KMS-11 (cell line): ENCODE measurements around the gene SDK1.

Experiments used
- H2AFZ ChIP-seq: fragments of 200-600 bp; sonication (generic); 2 replicates; pipeline ENCODE4 v1.6.1; 2016; ENCODE audit warnings: antibody characterized with exemption, mixed run types, low read depth
- H3K27ac ChIP-seq: fragments of 200-600 bp; sonication (generic); 2 replicates; pipeline ENCODE4 v1.6.1; 2016; ENCODE audit warnings: mild to moderate bottlenecking, mixed run types
- H3K27me3 ChIP-seq: fragments of 200-600 bp; sonication (generic); 2 replicates; pipeline ENCODE4 v1.6.1; 2017; ENCODE audit warnings: mild to moderate bottlenecking, low read depth, mixed run types, moderate library complexity; ENCODE audit not compliant: insufficient read depth
- H3K36me3 ChIP-seq: fragments of 200-600 bp; sonication (generic); 2 replicates; pipeline ENCODE4 v1.6.1; 2017; ENCODE audit warnings: mild to moderate bottlenecking, mixed run types; ENCODE audit not compliant: insufficient read depth
- H3K4me1 ChIP-seq: fragments of 200-600 bp; sonication (generic); 2 replicates; pipeline ENCODE4 v1.6.1; 2016; ENCODE audit warnings: mild to moderate bottlenecking, low read depth, mixed run types; ENCODE audit not compliant: poor library complexity, severe bottlenecking
- H3K4me2 ChIP-seq: fragments of 200-600 bp; sonication (generic); 2 replicates; pipeline ENCODE4 v1.7.0; 2016; ENCODE audit warnings: mild to moderate bottlenecking, mixed run types
- H3K4me3 ChIP-seq: fragments of 200-600 bp; sonication (generic); IDR thresholded peaks from 2 replicates; pipeline ENCODE4 v1.6.1; 2017; ENCODE audit warnings: low read depth, low read length, mixed read lengths; ENCODE audit not compliant: insufficient read depth
- H3K79me2 ChIP-seq: fragments of 200-600 bp; sonication (generic); 2 replicates; pipeline ENCODE4 v1.6.1; 2016; ENCODE audit warnings: low read depth, mixed run types; ENCODE audit not compliant: insufficient read depth
- H3K9ac ChIP-seq: fragments of 200-600 bp; sonication (generic); 2 replicates; pipeline ENCODE4 v1.6.1; 2016; ENCODE audit warnings: mild to moderate bottlenecking, mixed run types
- H4K20me1 ChIP-seq: fragments of 200-600 bp; sonication (generic); 2 replicates; pipeline ENCODE4 v1.6.1; 2016; ENCODE audit warnings: mild to moderate bottlenecking, mixed run types; ENCODE audit not compliant: insufficient read depth
- TF ChIP-seq, protein P1 (sequence below): fragments of 200-600 bp; sonication (generic); conservative IDR thresholded peaks from 2 replicates; pipeline ENCODE4 v1.6.1; 2017; ENCODE audit warnings: low read depth, mild to moderate bottlenecking, antibody characterized with exemption, low read length, moderate library complexity, mixed read lengths

The SDK1 gene

DNA sequence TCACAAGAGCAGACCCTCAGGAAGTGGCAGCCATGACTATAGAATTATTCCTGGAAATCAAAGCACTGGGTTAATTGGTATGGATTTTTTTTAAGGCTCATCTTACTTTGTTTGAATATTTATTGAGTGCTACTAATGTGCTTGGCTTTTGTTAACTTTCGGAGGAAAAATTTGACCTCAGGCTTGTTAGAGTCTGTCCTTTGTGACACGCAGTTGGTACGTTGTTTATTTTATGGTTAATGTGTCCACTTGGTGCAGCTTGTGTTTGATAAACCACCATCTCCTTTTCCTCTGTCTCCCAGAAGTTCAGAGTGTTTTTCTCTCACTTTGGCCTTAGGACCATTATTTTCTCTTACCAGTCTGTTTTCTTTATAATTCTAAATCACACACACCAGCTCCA is 268.6 kb downstream of the SDK1 start:
- TF ChIP-seq, protein P1, sequence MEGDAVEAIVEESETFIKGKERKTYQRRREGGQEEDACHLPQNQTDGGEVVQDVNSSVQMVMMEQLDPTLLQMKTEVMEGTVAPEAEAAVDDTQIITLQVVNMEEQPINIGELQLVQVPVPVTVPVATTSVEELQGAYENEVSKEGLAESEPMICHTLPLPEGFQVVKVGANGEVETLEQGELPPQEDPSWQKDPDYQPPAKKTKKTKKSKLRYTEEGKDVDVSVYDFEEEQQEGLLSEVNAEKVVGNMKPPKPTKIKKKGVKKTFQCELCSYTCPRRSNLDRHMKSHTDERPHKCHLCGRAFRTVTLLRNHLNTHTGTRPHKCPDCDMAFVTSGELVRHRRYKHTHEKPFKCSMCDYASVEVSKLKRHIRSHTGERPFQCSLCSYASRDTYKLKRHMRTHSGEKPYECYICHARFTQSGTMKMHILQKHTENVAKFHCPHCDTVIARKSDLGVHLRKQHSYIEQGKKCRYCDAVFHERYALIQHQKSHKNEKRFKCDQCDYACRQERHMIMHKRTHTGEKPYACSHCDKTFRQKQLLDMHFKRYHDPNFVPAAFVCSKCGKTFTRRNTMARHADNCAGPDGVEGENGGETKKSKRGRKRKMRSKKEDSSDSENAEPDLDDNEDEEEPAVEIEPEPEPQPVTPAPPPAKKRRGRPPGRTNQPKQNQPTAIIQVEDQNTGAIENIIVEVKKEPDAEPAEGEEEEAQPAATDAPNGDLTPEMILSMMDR = no peak
- Histone ChIP-seq H3K27ac (no peak overlapping the region), H3K9ac (no peak overlapping the region), H2AFZ (no peak overlapping the region), H3K79me2 (no peaks in the 10 kb centered on the region), H3K4me1 (no peaks in the 10 kb centered on the region), H3K36me3 (no peaks in the 10 kb centered on the region), H3K27me3 (no peaks in the 10 kb centered on the region), H3K4me2 (no peak overlapping the region), H3K4me3 (no peak overlapping the region), H4K20me1 (no peaks in the 10 kb centered on the region)

GRCh38 chr7:3573151-3573550 is 272.1 kb downstream of the SDK1 start:
- no peak overlapping the region for H3K9ac ChIP-seq
- H3K4me2 ChIP-seq = no peak overlapping the region
- H3K4me3 ChIP-seq = no peak overlapping the region
- H4K20me1 ChIP-seq = no peaks in the 10 kb centered on the region
- H3K27ac ChIP-seq = no peak overlapping the region
- H2AFZ ChIP-seq = no peak overlapping the region
- H3K27me3 ChIP-seq = no peaks in the 10 kb centered on the region
- no peaks in the 10 kb centered on the region for H3K4me1 ChIP-seq
- TF ChIP-seq, protein P1 = no peak
- no peaks in the 10 kb centered on the region for H3K79me2 ChIP-seq
- H3K36me3 ChIP-seq = no peaks in the 10 kb centered on the region

DNA sequence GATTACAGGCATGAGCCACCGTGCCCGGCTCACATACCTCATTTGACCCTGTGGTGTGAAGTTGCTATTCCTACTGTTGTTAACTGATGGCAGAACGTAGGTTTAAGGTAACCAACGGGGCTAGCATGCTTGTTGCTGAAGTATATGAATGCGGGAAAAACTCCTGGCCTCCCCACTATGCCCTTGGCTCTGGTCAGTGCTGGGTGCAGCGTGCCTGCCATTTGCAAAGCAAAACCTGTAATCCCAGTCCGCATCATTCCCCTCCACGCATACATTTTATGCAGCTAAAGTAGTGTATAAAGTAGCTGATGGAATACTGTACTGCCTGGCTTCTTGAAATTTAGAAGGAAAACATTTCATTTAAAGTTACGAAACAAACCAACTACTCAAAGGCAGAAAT is 273.3 kb downstream of the SDK1 start:
- Histone ChIP-seq H3K27me3 (no peaks in the 10 kb centered on the region), H2AFZ (no peak overlapping the region), H4K20me1 (no peaks in the 10 kb centered on the region), H3K4me1 (no peaks in the 10 kb centered on the region), H3K4me2 (no peak overlapping the region), H3K27ac (no peak overlapping the region), H3K4me3 (no peak overlapping the region), H3K79me2 (no peaks in the 10 kb centered on the region), H3K9ac (no peak overlapping the region), H3K36me3 (no peaks in the 10 kb centered on the region)
- TF ChIP-seq, protein P1 = no peak

DNA sequence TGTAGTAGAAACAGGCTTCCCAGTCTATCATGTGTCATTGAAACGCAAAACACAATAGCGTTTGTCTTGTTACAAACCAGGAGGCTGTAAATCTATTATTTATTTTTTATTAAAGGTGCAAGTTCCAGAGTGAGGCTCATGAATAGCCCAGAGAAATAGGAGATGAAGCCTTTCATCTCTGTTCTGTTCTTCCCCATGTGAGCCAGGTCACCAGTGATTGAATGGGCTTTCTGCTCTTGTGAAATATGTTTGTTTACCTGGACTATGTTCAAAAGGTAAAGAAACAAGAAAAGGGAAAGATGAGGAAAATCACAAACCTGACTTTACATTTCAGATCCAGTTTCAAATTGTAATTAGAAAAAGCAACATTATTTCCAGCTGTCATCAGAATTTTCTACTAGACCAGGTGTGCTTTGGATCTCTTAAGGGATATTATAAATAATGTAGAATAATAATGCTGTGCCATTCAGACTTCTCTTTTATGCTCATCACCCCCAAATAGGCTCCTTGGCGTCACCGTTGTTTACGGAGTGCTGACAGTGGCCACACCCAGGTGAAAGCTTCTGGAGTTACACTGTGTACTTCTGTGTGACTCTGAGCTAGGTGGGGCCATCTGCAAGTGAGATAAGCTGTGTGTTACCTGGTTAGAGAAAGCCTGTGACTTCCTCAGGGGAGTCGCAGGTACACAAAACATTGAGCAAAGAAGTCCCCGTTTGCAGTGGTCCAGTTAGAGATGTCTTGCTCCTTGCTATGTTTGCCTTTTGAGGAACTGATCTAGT is 274.9 kb downstream of the SDK1 start:
- TF ChIP-seq, protein P1 = no peak
- Histone ChIP-seq H3K4me3 (no peak overlapping the region), H2AFZ (no peak overlapping the region), H3K36me3 (no peaks in the 10 kb centered on the region), H3K27ac (no peak overlapping the region), H3K4me2 (no peak overlapping the region), H3K4me1 (no peaks in the 10 kb centered on the region), H3K79me2 (no peaks in the 10 kb centered on the region), H4K20me1 (no peaks in the 10 kb centered on the region), H3K27me3 (no peaks in the 10 kb centered on the region), H3K9ac (no peak overlapping the region)
